DND-41 (cell line): Measurements from ENCODE around the gene SLC18A3.

ENCODE experiments used
- ATAC-seq: fragments of 200-7000 bp; cut with Tn5 transposase; 3 replicates; pipeline ENCODE4 v1.9.1; 2021; ENCODE audit warnings: low read depth; ENCODE audit not compliant: insufficient read depth
- DNase-seq: peaks from one replicate; pipeline ENCODE4 v3.0.0-alpha.2; 2020
- H2AFZ ChIP-seq: 2 replicates; pipeline ENCODE4 v1.6.0; 2012; ENCODE audit warnings: low read depth, low read length
- H3K27ac ChIP-seq: 2 replicates; pipeline ENCODE4 v1.5.1; 2012; ENCODE audit warnings: low read length, inconsistent platforms
- H3K27me3 ChIP-seq: fragments of 200-600 bp; sonication (generic); 2 replicates; pipeline ENCODE4 v1.6.0; 2012; ENCODE audit warnings: low read length, mild to moderate bottlenecking, inconsistent platforms; ENCODE audit not compliant: insufficient read depth, poor library complexity
- H3K36me3 ChIP-seq: 2 replicates; pipeline ENCODE4 v1.5.1; 2012; ENCODE audit warnings: low read length, inconsistent platforms; ENCODE audit not compliant: insufficient read depth
- H3K4me1 ChIP-seq: 2 replicates; pipeline ENCODE4 v1.5.1; 2012; ENCODE audit warnings: mild to moderate bottlenecking, low read length; ENCODE audit not compliant: insufficient read depth
- H3K4me2 ChIP-seq: 2 replicates; pipeline ENCODE4 v1.6.0; 2012; ENCODE audit warnings: mild to moderate bottlenecking, moderate library complexity, low read length, inconsistent platforms; ENCODE audit not compliant: insufficient read depth
- H3K4me3 ChIP-seq, 2 experiments: fragments of 200-600 bp in 1 of 2; shearing (Covaris generic) in 1 of 2; 2 replicates each; pipeline ENCODE4 v1.5.1; 2012 to 2016; ENCODE audit warnings: inconsistent platforms in 2 of 2, low read length in 2 of 2, mild to moderate bottlenecking in 2 of 2, low read depth in 1 of 2, moderate library complexity in 1 of 2
- H3K79me2 ChIP-seq: 2 replicates; pipeline ENCODE4 v1.6.0; 2012; ENCODE audit warnings: low read length, inconsistent platforms; ENCODE audit not compliant: insufficient read depth
- H3K9ac ChIP-seq: 2 replicates; pipeline ENCODE4 v1.6.0; 2012; ENCODE audit warnings: low read depth, mild to moderate bottlenecking, inconsistent platforms, low read length, moderate library complexity
- H3K9me3 ChIP-seq: 2 replicates; pipeline ENCODE4 v1.5.1; 2012; ENCODE audit warnings: low read length, moderate library complexity, mild to moderate bottlenecking, inconsistent platforms; ENCODE audit not compliant: insufficient read depth, severe bottlenecking
- H4K20me1 ChIP-seq: 2 replicates; pipeline ENCODE4 v1.6.0; 2012; ENCODE audit warnings: low read length; ENCODE audit not compliant: insufficient read depth
- EZH2 ChIP-seq: IDR thresholded peaks from 3 replicates; pipeline ENCODE4 v1.6.1; 2012; ENCODE audit warnings: borderline replicate concordance, low read depth, mild to moderate bottlenecking, moderate library complexity, low read length, inconsistent platforms; ENCODE audit not compliant: severe bottlenecking
- TF ChIP-seq, protein P1 (sequence below): IDR thresholded peaks from 2 replicates; pipeline ENCODE4 v1.5.1; 2012; ENCODE audit warnings: borderline replicate concordance, low read length, moderate library complexity, mild to moderate bottlenecking; ENCODE audit not compliant: poor library complexity, severe bottlenecking; ENCODE audit errors: extremely low read depth

Gene SLC18A3

GRCh38 chr10:49649294-49649693 lies 39.2 kb downstream of the SLC18A3 start:
- no peak for TF ChIP-seq EZH2
- TF ChIP-seq, protein P1, sequence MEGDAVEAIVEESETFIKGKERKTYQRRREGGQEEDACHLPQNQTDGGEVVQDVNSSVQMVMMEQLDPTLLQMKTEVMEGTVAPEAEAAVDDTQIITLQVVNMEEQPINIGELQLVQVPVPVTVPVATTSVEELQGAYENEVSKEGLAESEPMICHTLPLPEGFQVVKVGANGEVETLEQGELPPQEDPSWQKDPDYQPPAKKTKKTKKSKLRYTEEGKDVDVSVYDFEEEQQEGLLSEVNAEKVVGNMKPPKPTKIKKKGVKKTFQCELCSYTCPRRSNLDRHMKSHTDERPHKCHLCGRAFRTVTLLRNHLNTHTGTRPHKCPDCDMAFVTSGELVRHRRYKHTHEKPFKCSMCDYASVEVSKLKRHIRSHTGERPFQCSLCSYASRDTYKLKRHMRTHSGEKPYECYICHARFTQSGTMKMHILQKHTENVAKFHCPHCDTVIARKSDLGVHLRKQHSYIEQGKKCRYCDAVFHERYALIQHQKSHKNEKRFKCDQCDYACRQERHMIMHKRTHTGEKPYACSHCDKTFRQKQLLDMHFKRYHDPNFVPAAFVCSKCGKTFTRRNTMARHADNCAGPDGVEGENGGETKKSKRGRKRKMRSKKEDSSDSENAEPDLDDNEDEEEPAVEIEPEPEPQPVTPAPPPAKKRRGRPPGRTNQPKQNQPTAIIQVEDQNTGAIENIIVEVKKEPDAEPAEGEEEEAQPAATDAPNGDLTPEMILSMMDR, result peak; percentile 32
- Histone ChIP-seq H2AFZ (peak overlapping the region; percentile 55), H3K4me3 (peak overlapping the region in 1 of 2 experiments; percentile 14; a peak in 2 of 4 replicates)

GRCh38 chr10:49649936-49650723 lies 40.0 kb downstream of the SLC18A3 start:
- H3K4me1 ChIP-seq, result peaks cover 47% of the 10 kb centered on the region
- H3K4me2 ChIP-seq, result peak overlapping the region; percentile 46
- H3K4me3 ChIP-seq, result peak overlapping the region in 1 of 2 experiments; percentile 14; a peak in 2 of 4 replicates
- H2AFZ ChIP-seq, result peak overlapping the region; percentile 55
- peak; percentile 55 for ATAC-seq
- no peaks in the 10 kb centered on the region for H3K27me3 ChIP-seq
- peak overlapping the region; percentile 46 for H3K9ac ChIP-seq
- peak; percentile 74 for DNase-seq
- H3K79me2 ChIP-seq, result no peaks in the 10 kb centered on the region
- TF ChIP-seq, protein P1, result no peak
- no peak for TF ChIP-seq EZH2
- peak overlapping the region; percentile 83 for H3K27ac ChIP-seq
- no peaks in the 10 kb centered on the region for H3K36me3 ChIP-seq
- no peaks in the 10 kb centered on the region for H4K20me1 ChIP-seq
- no peaks in the 10 kb centered on the region for H3K9me3 ChIP-seq

More at GRCh38 chr10:49649294-49649693, 39.2 kb downstream of the SLC18A3 start:
- Histone ChIP-seq H3K9ac (peak overlapping the region; percentile 46), H3K27me3 (no peaks in the 10 kb centered on the region), H3K36me3 (no peaks in the 10 kb centered on the region), H3K4me2 (peak overlapping the region; percentile 46), H3K4me1 (peaks cover 47% of the 10 kb centered on the region), H4K20me1 (no peaks in the 10 kb centered on the region), H3K27ac (peak overlapping the region; percentile 90), H3K79me2 (no peaks in the 10 kb centered on the region), H3K9me3 (no peaks in the 10 kb centered on the region)
- peak; percentile 95 for DNase-seq
- ATAC-seq, result peak; percentile 91

DNA sequence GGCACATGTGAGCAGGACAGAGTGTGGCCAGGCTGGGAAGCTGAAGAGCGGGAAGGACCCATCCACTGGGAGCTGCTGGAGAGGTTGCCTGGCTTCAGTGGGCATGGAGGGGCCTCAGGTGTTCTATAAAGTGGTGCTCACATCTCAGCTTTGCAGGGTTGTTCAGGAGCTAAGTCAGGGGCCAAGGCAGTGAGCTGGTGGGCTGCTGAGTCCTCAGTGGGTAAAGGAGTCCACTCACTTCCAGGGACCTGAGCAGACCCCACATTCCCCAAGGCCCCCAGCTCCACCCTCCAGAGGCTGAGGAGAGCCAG lies 40.6 kb downstream of the SLC18A3 start:
- Histone ChIP-seq H3K4me1 (peaks cover 47% of the 10 kb centered on the region), H3K79me2 (no peaks in the 10 kb centered on the region), H3K9ac (peak overlapping the region; percentile 46), H3K9me3 (no peaks in the 10 kb centered on the region), H3K4me3 (peak overlapping the region in 1 of 2 experiments; percentile 14; a peak in 1 of 4 replicates), H2AFZ (peak overlapping the region; percentile 55), H4K20me1 (no peaks in the 10 kb centered on the region), H3K27me3 (no peaks in the 10 kb centered on the region), H3K36me3 (no peaks in the 10 kb centered on the region), H3K4me2 (peak overlapping the region; percentile 46), H3K27ac (peak overlapping the region; percentile 83)
- ATAC-seq, result no peak
- TF ChIP-seq, protein P1, result no peak
- no peak for DNase-seq
